ENCODE results near the gene ATN1. TPM values are rescaled to one million over a fixed set of nuclear protein-coding genes. Genes with fewer than 3 reads are reported as not detected.
A peak's percentile ranks its signal among the peaks of the same experiment; 100 is the strongest.
"Not testable (repeated sequence)": the region's sequence is repeated elsewhere in the genome, so short reads cannot be mapped to it uniquely, and the experiment has no call there.

ATN1 gene
- total RNA-seq = 118 and 122 TPM in 2 replicates
- long read RNA-seq, partial matches to known transcripts = 1 of 5 reads
- long read RNA-seq, other reads (novel, unspliced or antisense) = 4 of 5 reads

GRCh38 chr12:6927379-6928021 is at the start of gene ATN1:
Gene ATN1 (plus strand): TSS chr12:6927959. CDS start chr12:6934002, 6,043 bp downstream.
- no peak for TF ChIP-seq CTCF (conservative IDR thresholded peaks at IDR 0.05)
- H3K27ac Mint-ChIP-seq (ENCODE audit: unreplicated experiment) = peak within 1 kb of the TSS; percentile 98
- H3K9me3 Mint-ChIP-seq = no peaks in the 10 kb centered on the region
- peak; percentile 57 for DNase-seq (ENCODE audit: low read depth, low spot score)
- H3K4me1 Mint-ChIP-seq = peaks cover 76% of the 10 kb centered on the region
- peak within 1 kb of the TSS; percentile 98 for H3K4me3 Mint-ChIP-seq
- peaks cover 3% of the 10 kb centered on the region for H3K36me3 Mint-ChIP-seq (ENCODE audit: low read depth)
- H3K27me3 Mint-ChIP-seq (ENCODE audit: low read depth) = no peaks in the 10 kb centered on the region

GRCh38 chr12:6879824-6880223 is 47.9 kb upstream of the ATN1 start:
- not testable (repeated sequence) for DNase-seq (ENCODE audit: low read depth, low spot score); H3K27me3 Mint-ChIP-seq (ENCODE audit: low read depth); H3K27ac Mint-ChIP-seq (ENCODE audit: unreplicated experiment); H3K36me3 Mint-ChIP-seq (ENCODE audit: low read depth); H3K9me3 Mint-ChIP-seq; H3K4me3 Mint-ChIP-seq; H3K4me1 Mint-ChIP-seq

- peaks cover 9% of the 10 kb centered on the region for H3K4me1 Mint-ChIP-seq
- no peak overlapping the region for H3K4me3 Mint-ChIP-seq
- no peaks in the 10 kb centered on the region for H3K9me3 Mint-ChIP-seq
- no peak for TF ChIP-seq CTCF (conservative IDR thresholded peaks at IDR 0.05)
- no peaks in the 10 kb centered on the region for H3K27me3 Mint-ChIP-seq (ENCODE audit: low read depth)
- no peak overlapping the region for H3K27ac Mint-ChIP-seq (ENCODE audit: unreplicated experiment)
- H3K36me3 Mint-ChIP-seq (ENCODE audit: low read depth) = peaks cover under 1% of the 10 kb centered on the region
- no peak for DNase-seq (ENCODE audit: low read depth, low spot score)
Observed at GRCh38 chr12:6883252-6883651, 44.5 kb upstream of the ATN1 start.

GRCh38 chr12:6883683-6884082 is 44.1 kb upstream of the ATN1 start:
- no peak for DNase-seq (ENCODE audit: low read depth, low spot score)
- no peak for TF ChIP-seq CTCF (conservative IDR thresholded peaks at IDR 0.05)
- Mint-ChIP-seq H3K4me3 (no peak overlapping the region), H3K36me3 (ENCODE audit: low read depth) (peaks cover 3% of the 10 kb centered on the region), H3K27ac (ENCODE audit: unreplicated experiment) (no peak overlapping the region), H3K4me1 (peaks cover 12% of the 10 kb centered on the region), H3K27me3 (ENCODE audit: low read depth) (no peaks in the 10 kb centered on the region), H3K9me3 (no peaks in the 10 kb centered on the region)

- no peak for TF ChIP-seq CTCF (conservative IDR thresholded peaks at IDR 0.05)
- Mint-ChIP-seq H3K9me3 (no peaks in the 10 kb centered on the region), H3K27ac (ENCODE audit: unreplicated experiment) (no peak overlapping the region), H3K4me3 (no peak overlapping the region), H3K4me1 (peaks cover 12% of the 10 kb centered on the region), H3K27me3 (ENCODE audit: low read depth) (no peaks in the 10 kb centered on the region), H3K36me3 (ENCODE audit: low read depth) (peaks cover 3% of the 10 kb centered on the region)
- DNase-seq (ENCODE audit: low read depth, low spot score) = no peak
Observed at GRCh38 chr12:6884539-6884938, 43.2 kb upstream of the ATN1 start.

GRCh38 chr12:6886206-6886999 is 41.4 kb upstream of the ATN1 start:
- H3K36me3 Mint-ChIP-seq (ENCODE audit: low read depth); H3K27ac Mint-ChIP-seq (ENCODE audit: unreplicated experiment); H3K27me3 Mint-ChIP-seq (ENCODE audit: low read depth); H3K4me3 Mint-ChIP-seq; H3K9me3 Mint-ChIP-seq; DNase-seq (ENCODE audit: low read depth, low spot score): not testable (repeated sequence)
- peaks cover 23% of the 10 kb centered on the region for H3K4me1 Mint-ChIP-seq
